HepG2 (cell line): ENCODE results near the gene LUZP1.

Experiments used
- ATF5 ChIP-seq: sonication (generic); formaldehyde crosslinking; IDR thresholded peaks from 2 replicates; pipeline ENCODE4 v1.4.0; 2020; ENCODE audit warnings: mild to moderate bottlenecking, low read depth, missing genetic modification reagents
- CEBPB ChIP-seq: IDR thresholded peaks from 2 replicates; pipeline ENCODE4 v1.6.1; 2011; ENCODE audit warnings: low read depth, low read length, improper control_type of control experiment, borderline replicate concordance
- POLR2A ChIP-seq, 2 experiments: IDR thresholded peaks; 2 replicates each; pipeline ENCODE4 v1.6.1; 2011; ENCODE audit warnings: low read depth in 2 of 2, low read length in 2 of 2, mild to moderate bottlenecking in 1 of 2, moderate library complexity in 1 of 2; ENCODE audit not compliant: insufficient read depth in 1 of 2
- RARG ChIP-seq: sonication (generic); formaldehyde crosslinking; IDR thresholded peaks from 2 replicates; pipeline ENCODE4 v1.4.0; 2020; ENCODE audit warnings: low read depth, mild to moderate bottlenecking, missing genetic modification reagents
- ZFX ChIP-seq: sonication (generic); formaldehyde crosslinking; IDR thresholded peaks from 2 replicates; pipeline ENCODE4 v1.4.0; 2020; ENCODE audit warnings: mild to moderate bottlenecking, low read depth, missing genetic modification reagents, moderate library complexity
- ZNF274 ChIP-seq: sonication (generic); formaldehyde crosslinking; IDR thresholded peaks from 2 replicates; pipeline ENCODE4 v1.5.1; 2020; ENCODE audit warnings: mild to moderate bottlenecking, missing genetic modification reagents
- ZNF567 ChIP-seq: sonication (generic); formaldehyde crosslinking; IDR thresholded peaks from 2 replicates; pipeline ENCODE4 v1.8.1; 2023; ENCODE audit warnings: mild to moderate bottlenecking, missing genetic modification reagents, borderline replicate concordance
- ZNF598 ChIP-seq: sonication (generic); formaldehyde crosslinking; IDR thresholded peaks from 2 replicates; pipeline ENCODE4 v1.5.1; 2020; ENCODE audit warnings: mild to moderate bottlenecking, missing genetic modification reagents, borderline replicate concordance
- TF ChIP-seq, protein P1 (sequence below): IDR thresholded peaks from 2 replicates; pipeline ENCODE4 v1.6.1; 2016; ENCODE audit warnings: low read depth, missing genetic modification reagents, missing compliant biosample characterization
- TF ChIP-seq, protein P2 (sequence below): sonication (generic); formaldehyde crosslinking; IDR thresholded peaks from 2 replicates; pipeline ENCODE4 v1.5.0; 2020; ENCODE audit warnings: mild to moderate bottlenecking, missing genetic modification reagents, moderate library complexity
- TF ChIP-seq, protein P3 (sequence below): sonication (generic); formaldehyde crosslinking; IDR thresholded peaks from 2 replicates; pipeline ENCODE4 v1.4.0; 2020; ENCODE audit warnings: mild to moderate bottlenecking, missing genetic modification reagents

GRCh38 chr1:23118407-23118806 is 50.2 kb downstream of the LUZP1 start:
- TF ChIP-seq, protein P1, sequence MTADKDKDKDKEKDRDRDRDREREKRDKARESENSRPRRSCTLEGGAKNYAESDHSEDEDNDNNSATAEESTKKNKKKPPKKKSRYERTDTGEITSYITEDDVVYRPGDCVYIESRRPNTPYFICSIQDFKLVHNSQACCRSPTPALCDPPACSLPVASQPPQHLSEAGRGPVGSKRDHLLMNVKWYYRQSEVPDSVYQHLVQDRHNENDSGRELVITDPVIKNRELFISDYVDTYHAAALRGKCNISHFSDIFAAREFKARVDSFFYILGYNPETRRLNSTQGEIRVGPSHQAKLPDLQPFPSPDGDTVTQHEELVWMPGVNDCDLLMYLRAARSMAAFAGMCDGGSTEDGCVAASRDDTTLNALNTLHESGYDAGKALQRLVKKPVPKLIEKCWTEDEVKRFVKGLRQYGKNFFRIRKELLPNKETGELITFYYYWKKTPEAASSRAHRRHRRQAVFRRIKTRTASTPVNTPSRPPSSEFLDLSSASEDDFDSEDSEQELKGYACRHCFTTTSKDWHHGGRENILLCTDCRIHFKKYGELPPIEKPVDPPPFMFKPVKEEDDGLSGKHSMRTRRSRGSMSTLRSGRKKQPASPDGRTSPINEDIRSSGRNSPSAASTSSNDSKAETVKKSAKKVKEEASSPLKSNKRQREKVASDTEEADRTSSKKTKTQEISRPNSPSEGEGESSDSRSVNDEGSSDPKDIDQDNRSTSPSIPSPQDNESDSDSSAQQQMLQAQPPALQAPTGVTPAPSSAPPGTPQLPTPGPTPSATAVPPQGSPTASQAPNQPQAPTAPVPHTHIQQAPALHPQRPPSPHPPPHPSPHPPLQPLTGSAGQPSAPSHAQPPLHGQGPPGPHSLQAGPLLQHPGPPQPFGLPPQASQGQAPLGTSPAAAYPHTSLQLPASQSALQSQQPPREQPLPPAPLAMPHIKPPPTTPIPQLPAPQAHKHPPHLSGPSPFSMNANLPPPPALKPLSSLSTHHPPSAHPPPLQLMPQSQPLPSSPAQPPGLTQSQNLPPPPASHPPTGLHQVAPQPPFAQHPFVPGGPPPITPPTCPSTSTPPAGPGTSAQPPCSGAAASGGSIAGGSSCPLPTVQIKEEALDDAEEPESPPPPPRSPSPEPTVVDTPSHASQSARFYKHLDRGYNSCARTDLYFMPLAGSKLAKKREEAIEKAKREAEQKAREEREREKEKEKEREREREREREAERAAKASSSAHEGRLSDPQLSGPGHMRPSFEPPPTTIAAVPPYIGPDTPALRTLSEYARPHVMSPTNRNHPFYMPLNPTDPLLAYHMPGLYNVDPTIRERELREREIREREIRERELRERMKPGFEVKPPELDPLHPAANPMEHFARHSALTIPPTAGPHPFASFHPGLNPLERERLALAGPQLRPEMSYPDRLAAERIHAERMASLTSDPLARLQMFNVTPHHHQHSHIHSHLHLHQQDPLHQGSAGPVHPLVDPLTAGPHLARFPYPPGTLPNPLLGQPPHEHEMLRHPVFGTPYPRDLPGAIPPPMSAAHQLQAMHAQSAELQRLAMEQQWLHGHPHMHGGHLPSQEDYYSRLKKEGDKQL = no peak
- TF ChIP-seq ZFX (CRISPR knock-in tag) = no peak
- TF ChIP-seq, protein P2, sequence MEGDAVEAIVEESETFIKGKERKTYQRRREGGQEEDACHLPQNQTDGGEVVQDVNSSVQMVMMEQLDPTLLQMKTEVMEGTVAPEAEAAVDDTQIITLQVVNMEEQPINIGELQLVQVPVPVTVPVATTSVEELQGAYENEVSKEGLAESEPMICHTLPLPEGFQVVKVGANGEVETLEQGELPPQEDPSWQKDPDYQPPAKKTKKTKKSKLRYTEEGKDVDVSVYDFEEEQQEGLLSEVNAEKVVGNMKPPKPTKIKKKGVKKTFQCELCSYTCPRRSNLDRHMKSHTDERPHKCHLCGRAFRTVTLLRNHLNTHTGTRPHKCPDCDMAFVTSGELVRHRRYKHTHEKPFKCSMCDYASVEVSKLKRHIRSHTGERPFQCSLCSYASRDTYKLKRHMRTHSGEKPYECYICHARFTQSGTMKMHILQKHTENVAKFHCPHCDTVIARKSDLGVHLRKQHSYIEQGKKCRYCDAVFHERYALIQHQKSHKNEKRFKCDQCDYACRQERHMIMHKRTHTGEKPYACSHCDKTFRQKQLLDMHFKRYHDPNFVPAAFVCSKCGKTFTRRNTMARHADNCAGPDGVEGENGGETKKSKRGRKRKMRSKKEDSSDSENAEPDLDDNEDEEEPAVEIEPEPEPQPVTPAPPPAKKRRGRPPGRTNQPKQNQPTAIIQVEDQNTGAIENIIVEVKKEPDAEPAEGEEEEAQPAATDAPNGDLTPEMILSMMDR (CRISPR knock-in tag) = no peak
- TF ChIP-seq ZNF598 (CRISPR knock-in tag) = no peak
- no peak for TF ChIP-seq RARG (CRISPR knock-in tag)
- TF ChIP-seq ZNF567 (CRISPR knock-in tag) = no peak
- no peak for TF ChIP-seq POLR2A (IDR thresholded peaks at IDR 0.05; ENCODE audit: insufficient read depth in 1 of 2, low read depth in 2 of 2, low read length in 2 of 2)
- no peak for TF ChIP-seq ZNF274 (CRISPR knock-in tag)
- no peak for TF ChIP-seq ATF5
- TF ChIP-seq, protein P3, sequence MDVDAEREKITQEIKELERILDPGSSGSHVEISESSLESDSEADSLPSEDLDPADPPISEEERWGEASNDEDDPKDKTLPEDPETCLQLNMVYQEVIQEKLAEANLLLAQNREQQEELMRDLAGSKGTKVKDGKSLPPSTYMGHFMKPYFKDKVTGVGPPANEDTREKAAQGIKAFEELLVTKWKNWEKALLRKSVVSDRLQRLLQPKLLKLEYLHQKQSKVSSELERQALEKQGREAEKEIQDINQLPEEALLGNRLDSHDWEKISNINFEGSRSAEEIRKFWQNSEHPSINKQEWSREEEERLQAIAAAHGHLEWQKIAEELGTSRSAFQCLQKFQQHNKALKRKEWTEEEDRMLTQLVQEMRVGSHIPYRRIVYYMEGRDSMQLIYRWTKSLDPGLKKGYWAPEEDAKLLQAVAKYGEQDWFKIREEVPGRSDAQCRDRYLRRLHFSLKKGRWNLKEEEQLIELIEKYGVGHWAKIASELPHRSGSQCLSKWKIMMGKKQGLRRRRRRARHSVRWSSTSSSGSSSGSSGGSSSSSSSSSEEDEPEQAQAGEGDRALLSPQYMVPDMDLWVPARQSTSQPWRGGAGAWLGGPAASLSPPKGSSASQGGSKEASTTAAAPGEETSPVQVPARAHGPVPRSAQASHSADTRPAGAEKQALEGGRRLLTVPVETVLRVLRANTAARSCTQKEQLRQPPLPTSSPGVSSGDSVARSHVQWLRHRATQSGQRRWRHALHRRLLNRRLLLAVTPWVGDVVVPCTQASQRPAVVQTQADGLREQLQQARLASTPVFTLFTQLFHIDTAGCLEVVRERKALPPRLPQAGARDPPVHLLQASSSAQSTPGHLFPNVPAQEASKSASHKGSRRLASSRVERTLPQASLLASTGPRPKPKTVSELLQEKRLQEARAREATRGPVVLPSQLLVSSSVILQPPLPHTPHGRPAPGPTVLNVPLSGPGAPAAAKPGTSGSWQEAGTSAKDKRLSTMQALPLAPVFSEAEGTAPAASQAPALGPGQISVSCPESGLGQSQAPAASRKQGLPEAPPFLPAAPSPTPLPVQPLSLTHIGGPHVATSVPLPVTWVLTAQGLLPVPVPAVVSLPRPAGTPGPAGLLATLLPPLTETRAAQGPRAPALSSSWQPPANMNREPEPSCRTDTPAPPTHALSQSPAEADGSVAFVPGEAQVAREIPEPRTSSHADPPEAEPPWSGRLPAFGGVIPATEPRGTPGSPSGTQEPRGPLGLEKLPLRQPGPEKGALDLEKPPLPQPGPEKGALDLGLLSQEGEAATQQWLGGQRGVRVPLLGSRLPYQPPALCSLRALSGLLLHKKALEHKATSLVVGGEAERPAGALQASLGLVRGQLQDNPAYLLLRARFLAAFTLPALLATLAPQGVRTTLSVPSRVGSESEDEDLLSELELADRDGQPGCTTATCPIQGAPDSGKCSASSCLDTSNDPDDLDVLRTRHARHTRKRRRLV = no peak
- TF ChIP-seq CEBPB = no peak
